Right lobe of liver (tissue), 4 donors: ENCODE data around the gene LIG4.

Source experiments
- POLR2A ChIP-seq: fragments of 450-650 bp; IDR thresholded peaks from one replicate; pipeline ENCODE4 v1.6.1; 2017; ENCODE audit warnings: antibody characterized with exemption, mild to moderate bottlenecking
- TF ChIP-seq, protein P1 (sequence below), 4 donors: fragments of 200-600 bp in 3 of 4; fragments of 450-650 bp in 1 of 4; IDR thresholded peaks; one replicate each; pipeline versions ENCODE4 v1.5.1 to v1.8.0; 2016 to 2022; ENCODE audit warnings: antibody characterized with exemption in 4 of 4, mild to moderate bottlenecking in 2 of 4
- donor health status: DM: no; HTN: no; CAD: no.
- donor health status: DM: no; HTN: no; CAD: no.
- donor health status: DM: no; HTN: yes; CAD: no.

DNA sequence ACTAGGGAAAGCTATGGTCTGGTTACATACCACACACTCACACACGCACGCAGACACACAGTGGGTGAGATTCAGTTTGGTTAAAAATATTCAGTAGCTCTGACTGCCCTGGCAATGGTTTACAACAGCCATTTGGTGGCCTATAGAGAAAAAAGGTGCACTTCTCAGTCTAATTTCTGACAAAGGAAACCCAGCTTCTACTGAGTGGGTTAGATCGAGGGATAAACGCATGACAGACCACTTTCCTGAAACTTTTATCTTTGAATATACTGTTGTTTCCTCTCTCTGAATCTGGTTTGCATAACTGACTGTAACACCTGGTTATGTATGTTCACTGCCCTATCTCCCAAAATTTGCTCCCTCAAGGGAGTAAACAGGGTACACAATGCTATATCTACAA lies 2.5 kb downstream of the LIG4 start:
- TF ChIP-seq, protein P1, sequence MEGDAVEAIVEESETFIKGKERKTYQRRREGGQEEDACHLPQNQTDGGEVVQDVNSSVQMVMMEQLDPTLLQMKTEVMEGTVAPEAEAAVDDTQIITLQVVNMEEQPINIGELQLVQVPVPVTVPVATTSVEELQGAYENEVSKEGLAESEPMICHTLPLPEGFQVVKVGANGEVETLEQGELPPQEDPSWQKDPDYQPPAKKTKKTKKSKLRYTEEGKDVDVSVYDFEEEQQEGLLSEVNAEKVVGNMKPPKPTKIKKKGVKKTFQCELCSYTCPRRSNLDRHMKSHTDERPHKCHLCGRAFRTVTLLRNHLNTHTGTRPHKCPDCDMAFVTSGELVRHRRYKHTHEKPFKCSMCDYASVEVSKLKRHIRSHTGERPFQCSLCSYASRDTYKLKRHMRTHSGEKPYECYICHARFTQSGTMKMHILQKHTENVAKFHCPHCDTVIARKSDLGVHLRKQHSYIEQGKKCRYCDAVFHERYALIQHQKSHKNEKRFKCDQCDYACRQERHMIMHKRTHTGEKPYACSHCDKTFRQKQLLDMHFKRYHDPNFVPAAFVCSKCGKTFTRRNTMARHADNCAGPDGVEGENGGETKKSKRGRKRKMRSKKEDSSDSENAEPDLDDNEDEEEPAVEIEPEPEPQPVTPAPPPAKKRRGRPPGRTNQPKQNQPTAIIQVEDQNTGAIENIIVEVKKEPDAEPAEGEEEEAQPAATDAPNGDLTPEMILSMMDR (IDR thresholded peaks at IDR 0.05), result no peak
- TF ChIP-seq POLR2A, result no peak
